Renal pelvis (tissue), 4 donors: Measurements from ENCODE around the gene SNX19. TPM values are rescaled to one million over a fixed set of nuclear protein-coding genes. Genes with fewer than 3 reads are reported as not detected.
A peak's percentile ranks its signal among the peaks of the same experiment; 100 is the strongest.

Source experiments
- DNase-seq: peaks from one replicate; pipeline ENCODE4 v3.0.0-alpha.2; 2013
- polyA plus RNA-seq, 3 donors: library from polyadenylated mRNA; unstranded; fragments of 120-200 nt; gene quantifications; one replicate each; pipeline ENCODE4 v1.2.1, GENCODE V29; 2013; ENCODE audit not compliant: insufficient read length in 3 of 3

Gene SNX19
- polyA plus RNA-seq, 3 donors = 50.1 to 61.7 (median 52.2) TPM

DNA sequence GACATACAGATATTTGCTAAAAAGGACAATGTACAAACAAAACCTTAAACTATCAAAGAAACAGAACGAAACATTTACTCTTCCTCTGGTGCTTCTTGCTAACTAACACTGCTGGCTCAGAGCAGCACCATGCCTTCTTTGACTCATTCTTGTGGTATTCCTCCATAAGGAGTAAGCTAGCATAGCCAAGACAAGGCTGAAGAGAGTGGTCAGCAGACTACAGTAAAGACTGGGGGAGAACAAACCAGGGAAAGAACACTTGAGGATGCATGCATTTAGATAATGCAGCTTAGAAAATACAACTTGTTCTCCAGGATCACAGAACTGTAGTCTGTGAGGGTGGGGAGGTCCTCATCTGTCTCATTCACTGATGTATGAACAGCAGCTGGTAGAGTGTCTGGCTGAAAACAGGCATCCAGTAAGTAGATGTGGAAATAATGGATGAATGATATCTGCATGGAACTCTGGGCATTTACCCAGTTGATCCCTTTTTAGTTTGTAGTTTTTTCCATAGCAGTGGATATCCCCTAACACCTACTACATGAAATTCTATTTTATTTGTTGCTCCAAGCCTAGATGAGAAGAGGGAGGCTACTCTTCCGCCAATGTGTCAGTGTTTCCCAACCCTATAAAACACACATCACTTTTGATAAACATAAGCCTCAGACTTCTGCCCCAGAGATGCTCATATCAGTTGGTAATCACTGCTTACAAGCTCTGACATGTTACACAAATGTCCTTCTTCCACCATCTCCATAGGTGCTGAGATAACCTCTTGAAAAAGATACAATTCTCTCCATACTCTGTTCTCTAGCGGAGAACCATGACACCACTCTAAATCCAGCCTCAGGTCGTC lies 7.3 kb downstream of the SNX19 start:
- no peak for DNase-seq

DNA sequence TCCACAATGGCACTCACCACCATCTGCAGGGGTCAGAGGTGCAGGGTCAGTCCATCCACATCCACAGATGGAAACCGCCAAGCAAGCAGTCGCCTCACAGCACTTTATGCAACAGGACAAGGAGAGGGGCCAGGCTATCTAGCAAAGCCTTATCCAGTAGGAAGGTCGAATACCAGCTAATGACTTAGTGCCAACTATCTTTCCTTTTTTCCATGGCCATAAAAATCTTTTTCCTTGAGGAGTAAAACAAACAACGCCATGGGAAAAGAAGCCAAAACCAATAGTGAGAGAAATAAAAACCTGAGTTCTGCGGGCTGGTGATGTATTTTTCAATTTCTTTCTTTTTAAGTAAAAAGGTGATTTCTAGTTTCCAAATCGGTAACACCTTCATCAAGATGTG lies 8.2 kb downstream of the SNX19 start:
- no peak for DNase-seq

DNA sequence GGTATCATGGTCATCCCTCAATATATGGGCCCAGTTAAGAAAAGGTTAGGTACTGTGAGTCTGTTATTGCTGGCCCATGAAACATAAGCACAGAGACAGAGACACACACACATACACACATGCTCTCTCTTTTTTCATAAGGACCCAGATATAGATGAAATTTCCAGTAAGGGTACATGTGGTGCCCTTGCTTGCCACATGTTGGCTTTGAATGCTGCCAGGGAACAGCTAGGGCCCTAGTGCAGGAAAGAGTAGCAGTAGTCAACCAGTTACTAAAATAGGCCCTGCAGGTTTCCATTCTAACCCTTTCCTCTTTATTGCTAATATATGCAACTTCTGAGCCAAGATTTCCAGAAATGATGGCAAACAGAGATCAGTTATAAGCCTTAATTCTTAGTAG lies 9.1 kb downstream of the SNX19 start:
- DNase-seq = no peak

DNA sequence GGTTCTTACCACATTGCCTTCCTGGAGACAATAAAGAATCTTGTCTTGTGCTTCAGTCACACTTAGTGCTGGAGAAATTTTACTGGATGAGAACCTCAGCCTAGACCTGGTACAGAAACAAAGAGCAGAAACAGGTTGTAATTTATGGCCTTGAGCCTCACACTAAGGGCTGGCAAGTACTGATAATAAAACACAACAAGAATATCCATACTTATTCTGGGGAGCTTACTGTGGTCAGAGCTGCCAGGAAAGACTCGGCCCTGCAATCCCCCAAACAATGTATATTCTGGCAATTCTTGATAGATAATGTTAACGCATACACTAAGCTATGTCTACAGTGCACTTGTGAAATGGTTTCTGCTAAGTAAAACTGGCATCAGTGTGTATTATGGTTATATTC lies 9.7 kb downstream of the SNX19 start:
- DNase-seq = no peak

DNA sequence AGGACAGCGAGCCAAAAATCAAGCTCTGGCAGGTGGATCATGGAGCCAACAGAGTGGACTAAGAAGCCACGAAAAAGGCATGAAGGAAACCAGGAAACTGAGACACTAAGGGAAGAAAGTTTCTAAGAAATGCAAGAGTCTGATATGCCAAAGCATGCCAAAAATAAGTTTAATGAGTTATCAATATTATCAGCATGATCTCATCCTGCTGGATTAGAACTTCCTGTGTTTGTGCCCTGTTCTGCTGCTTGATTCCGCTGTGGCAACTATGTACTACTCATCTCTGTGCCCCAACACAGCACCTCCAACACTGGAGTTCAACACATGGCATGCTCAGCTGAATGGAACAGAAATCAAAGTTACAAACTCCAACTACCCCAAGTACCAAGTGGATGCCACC lies 10.8 kb downstream of the SNX19 start:
- DNase-seq = no peak

DNA sequence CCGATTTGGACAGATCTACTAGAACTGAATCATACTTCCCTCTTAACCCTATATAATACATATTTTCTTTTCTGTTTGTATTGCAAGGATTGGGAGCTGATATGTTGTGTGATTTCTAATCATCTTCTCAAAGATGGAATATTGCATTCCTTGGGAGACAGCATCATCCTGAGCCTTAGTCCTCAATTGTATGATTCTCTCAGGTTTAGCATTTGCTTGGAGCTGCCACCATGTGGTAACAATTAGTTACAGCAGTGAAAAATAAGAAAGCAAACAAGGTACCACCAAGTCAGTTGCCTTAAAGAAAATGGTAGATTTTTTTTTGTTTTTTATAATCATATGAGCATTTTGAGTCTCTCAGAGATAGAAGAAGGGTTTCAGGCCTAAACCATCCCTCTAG lies 11.9 kb downstream of the SNX19 start:
- DNase-seq = no peak

DNA sequence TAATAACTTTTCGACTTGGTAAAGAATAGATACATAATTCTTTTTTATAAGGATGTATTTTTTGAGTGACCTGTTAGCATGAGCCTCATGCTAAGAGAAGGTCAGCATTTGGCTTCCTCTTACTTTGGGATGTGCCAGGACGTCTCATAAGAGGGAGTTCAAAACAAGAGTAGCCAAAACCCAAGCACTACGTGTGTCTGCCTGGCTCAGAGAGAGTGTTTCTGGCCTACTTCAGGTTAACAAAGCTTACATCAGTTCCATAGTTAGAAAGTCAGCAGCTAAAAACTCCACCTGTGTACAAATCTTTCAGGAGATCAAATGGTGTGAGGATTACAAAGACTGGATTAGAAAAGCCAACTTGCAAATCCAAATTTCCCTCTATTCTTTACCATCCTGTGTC lies 13.9 kb downstream of the SNX19 start:
- DNase-seq = no peak

DNA sequence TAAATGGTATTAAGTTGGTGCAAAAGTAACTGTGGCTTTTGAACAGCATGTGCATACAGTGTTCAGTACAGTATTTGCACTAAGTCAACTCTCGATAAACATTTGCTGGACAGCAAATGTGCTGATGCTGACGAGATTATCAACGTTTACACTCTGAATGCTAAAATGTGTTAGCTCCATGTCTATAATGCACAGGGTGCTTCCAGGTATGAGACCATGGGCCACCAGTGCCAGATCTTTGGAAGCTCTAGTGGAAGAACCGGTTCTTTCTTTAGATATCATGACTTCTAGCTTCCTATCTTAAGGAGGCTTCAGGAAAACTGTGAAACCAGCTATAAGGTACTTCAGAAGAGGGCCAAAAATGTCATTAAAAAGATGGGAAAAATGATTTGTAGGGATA lies 17.2 kb downstream of the SNX19 start:
- no peak for DNase-seq

DNA sequence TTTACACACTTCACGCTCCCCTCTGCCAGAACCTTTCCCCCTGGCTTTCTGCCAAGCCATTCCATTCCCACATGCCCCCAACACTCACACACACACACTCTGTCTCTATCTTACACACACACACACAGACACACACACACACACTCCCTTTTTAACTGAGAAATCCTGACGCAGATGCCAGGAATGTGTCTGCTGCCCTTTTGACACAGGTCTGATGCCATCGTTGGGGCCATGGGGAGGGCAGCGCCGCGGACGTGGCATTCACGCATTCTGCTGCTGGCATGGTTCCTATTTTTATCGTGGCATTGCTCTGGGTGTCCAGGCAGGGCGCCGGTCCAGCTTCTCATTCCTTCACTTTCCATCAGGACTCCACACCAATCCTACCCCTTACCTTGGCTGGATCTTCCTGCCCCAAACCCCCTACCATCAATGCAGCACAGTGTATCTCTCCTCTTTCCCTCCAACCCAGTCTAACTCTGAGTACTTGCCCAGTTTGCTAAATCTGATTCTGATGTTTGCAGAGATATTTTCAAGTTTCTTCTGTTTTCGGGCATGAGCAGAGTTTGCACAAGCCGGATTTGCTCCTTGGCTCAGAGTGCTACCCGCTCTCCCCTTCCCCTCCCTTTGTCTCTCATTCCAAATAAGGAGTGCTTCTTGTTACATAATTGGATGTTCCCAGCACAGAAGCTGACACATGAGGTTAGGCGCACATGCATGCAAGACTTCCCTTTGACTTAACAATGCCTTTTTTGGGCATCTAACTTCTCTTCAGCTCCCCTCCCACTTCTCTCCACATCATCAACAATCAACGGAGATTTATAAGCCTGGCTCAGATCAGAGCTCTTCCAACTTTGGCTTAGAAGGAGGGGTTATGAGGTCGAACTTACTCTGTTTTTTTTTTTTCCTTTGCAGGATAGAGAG lies 18.8 kb downstream of the SNX19 start:
- peak; percentile 82 for DNase-seq

DNA sequence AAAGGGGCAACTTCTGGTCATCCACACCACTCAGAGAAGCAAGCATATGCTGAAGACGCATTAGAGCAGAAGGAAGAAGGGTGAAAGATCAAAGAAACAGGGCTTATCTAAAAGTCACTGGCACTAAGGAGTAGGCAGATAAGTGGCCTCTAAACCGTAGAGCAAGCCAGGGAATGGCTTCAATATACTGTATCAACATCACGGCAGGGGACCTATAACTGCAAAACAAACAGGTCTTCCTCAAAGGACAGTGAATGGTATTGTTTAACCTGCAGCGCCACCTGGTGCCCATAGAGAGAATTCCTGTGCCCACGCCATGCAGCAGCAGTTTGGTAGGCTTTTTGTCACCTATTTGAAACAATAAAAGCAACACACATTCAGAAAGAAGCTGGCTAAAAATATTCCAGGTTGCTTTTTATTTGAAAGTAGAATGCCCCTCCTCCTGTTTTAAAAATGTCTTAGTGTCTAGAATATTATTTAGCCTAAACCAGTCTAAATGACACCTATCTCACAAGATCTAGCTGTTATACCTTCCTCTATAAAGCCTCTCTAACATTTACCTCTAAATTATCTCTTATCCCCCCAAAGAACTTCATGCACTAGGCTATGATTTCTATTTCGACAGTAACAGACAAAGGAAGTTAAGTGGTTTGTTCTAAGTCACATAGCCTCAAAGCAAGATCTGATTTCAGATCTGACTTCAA lies 21.8 kb downstream of the SNX19 start:
- DNase-seq = peak; percentile 79

DNA sequence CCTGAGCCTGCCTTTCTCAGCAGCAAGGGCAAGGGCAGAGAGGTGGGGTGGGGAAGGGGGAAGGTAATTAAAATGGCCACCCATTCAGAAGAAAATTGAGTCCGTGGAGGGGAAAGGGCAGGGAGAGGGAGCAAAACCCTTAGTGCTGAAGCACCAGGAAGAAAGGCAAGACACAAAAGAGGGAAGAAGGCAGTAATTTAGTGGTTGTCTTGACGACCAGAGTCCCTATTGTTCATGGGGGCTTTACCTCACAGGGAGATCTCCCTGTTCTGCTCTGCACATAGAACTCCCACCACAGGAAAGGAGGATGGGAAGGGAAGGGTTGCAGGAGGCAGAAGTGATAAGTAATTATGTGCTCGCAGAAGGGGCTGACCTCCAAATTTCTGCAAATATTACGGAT lies 23.4 kb downstream of the SNX19 start:
- DNase-seq = no peak

DNA sequence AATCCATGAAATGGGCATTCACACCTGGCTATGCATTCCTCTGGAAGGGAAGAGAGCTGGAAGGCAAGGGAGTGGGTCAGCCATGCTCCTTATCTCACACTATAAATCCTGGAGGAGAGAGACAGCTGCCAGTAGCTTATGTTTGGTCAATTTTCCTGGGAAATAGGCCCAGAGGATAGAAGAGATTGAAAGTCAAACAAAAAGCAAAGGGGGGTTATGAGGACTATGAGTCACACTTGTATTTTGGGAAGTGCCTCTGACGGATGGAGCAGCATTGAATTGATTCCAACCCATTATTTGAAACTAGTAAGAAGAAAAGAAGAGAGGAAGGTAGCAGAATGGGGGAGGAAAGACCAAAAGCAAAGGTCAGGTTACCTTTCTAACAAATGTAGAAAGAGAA lies 25.0 kb downstream of the SNX19 start:
- no peak for DNase-seq

DNA sequence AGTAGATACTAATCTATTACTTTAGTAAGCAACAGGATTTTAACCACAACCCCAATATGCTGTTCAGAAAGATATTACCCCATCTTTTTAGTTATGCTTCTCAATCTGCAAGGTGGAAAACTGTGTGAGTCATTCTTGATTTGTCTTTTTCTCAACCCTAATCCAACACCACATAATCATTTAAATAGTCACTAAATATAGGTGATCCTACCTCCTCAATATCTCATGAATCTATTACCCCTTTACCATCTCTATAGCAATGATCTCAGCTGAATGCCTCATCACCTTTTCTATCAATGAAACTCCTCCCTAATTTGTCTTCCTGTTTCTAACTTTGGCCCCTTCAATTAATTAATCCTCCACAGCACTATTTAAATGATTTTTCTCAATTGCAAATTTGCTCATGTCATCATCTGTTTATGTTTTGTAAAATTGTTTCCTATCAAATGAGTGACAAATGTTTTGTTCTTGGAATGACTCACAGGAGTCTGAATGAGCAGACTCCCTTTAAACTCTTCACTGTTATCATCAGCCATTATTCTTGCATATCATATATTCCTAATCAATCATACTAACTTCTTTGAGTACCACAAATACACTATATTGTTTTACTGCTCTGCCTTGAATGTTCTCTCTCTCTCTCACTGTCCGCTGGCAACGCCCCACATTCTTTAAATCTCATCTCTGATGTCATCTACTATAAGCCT lies 26.1 kb downstream of the SNX19 start:
- DNase-seq = no peak

DNA sequence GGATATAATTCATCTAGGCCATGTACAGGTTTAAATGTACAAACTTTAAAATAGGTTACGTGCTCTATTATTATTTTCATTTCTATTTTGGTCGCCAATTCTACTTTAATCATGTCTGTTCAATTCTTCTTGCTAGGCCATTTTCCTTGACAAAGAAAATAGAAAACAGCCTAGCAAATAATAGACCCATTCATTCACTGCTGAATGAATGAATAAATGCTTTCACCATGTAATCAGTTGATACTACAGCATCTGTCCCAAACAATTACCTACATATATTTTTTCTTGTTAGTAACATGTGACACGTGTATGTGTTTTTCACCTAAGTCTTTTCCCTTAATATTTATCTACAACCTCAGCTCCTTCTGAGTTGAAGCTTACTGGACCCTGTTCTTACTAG lies 27.5 kb downstream of the SNX19 start:
- no peak for DNase-seq

DNA sequence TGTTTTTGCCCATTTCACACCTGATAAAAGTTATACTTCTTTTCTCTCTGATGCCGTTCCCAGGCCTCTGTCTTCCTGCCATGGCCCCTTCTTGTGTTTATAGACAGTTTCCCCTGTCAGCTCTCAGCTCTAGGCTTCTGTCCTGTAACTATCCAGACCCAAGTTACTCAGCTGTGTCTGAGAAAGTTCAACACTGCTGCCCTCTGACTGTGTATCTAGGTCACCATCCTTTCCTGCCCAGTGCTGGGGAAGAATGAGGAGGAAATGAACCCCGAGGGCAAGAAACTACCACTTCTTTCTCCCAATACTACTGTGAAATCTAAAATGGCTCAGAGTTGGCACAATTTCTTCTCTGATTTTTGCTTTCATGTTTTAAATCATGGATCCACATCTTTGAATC lies 29.6 kb downstream of the SNX19 start:
- no peak for DNase-seq

DNA sequence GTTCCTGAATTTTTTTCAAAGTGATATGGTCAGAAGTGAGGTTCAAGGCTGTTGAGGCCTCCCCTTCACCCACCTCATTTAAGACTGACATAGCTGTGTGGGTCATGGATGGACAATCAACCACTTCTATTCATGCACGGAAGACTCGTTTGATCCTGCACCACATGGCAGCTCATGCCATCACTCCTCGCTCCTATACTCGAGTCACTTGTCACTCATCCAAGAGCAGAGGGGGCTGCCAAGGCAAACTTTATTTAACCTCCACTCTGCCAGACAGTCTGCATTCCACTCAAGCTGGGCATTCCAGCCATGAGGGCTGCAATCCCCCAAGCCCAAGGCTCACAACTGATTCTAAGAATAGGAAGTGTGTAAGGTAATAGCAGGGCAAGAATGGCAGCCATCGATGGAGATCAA lies 34.1 kb downstream of the SNX19 start:
- no peak for DNase-seq

DNA sequence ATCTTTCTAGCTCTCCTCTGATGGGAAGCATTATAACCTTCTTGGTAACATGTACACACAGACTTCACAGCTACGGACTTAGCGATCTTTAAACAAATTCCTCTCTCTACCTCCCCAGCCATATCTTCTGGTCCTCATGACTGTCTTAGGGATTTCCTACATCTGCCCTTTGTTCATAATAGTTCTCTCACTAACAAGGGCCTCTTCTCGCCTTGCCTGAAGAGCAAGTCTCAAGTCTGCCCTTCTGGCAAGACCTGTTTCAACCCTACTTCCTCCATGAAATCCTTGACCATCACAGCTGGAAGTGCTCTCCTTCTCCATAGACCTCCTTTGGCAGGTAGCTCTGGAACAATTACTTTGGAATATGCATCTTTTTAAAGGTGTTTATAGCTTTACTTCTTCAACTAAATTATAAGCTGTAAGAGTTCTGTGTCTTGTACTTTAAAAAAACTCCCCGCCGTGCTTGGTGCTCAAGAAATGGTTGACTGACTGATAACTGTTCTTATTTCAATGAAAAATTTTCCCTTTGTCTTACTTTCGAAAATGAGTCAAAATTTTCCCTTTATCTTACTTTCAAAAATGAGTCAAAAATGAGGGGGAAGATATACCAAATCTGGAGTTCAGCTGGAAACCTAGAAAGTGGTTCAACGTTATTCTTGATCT lies 34.7 kb downstream of the SNX19 start:
- DNase-seq = no peak

DNA sequence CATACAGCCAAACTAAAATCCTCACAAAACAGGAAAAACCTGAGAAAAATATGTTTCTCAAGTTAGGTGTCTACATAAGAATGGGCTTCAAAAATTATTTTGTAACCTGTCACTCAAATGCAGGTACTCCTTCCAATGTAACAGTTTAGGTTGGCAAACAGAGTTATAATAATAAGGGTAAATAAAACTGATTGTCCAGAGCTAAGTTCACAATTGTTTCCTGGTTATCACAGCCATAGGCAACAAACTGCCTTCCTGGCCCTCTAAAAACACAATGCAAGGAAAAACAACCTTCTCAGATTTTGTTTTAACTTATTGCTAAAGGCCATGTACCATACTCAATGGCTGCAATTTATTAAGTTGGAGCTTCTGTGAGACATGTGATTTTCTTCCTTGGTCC lies 36.4 kb downstream of the SNX19 start:
- no peak for DNase-seq

DNA sequence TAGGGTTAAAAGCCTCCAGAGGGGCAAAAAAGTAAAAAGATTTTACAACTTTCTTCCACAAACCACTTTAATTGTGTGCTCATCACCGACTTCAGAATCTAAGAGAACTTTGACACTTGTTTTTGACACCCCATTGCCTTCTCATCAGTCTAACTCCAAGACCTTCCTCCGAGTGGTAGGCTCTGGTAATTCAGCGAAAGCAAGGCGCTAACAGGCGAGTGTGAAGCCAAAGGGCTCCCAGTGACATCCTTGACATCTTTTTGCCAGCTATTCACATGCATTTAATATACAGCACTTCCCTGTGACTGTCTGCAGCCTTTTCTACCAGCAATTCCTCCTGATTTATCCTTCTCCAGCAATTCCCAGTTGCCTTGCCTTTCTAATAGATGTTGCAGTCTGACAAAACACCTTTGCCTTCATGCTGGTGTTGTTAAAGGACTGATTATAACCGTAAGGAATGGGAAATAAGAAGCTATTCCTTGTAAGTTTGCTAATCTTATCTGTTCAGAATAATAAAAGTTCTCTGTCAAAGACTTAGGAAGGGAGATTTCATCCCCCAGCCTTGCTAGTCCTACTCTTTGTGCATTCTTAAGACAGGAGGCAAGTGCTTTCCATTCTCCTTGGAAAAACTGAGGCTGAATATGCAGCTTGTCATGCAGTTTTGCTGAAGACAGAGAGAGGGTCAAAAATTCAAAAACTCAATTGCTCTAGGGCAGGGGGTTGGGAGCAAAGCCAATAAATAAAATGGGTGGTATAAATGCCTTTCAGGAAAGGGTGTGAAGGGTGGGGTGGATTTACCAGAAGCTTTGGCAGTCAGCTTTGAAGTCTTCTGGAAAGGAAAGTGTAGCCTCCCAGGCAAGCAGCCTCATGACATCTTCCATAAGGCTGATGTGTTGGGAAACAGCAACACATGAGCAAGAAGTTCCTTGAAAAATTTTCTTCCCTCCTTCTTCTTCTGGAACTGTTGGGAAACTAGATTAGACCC lies 39.1 kb downstream of the SNX19 start:
- no peak for DNase-seq

DNA sequence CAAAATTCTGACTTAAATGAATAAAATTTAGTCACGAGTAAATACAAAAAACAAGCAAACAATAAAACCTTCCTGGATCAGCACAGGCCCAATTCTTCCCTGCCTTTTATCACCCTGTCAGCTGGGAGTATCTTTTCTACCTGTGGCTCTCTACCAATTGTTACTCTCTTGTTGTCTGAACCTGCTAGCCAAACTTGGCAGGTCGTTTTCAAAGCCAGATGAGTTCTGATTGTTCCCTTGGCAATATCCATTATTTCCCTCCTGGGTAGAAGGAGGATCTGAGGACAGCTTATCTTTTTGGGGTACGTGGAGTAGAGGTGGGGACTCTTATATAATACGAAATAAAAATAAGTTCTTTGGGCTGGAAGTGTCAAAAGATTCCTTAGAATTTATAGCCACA lies 40.2 kb downstream of the SNX19 start:
- no peak for DNase-seq
